Endothelial cell of umbilical vein (primary cell): ENCODE measurements around the gene UGT1A5. TPM values are rescaled to one million over a fixed set of nuclear protein-coding genes. Genes with fewer than 3 reads are reported as not detected.

ENCODE experiments used
- BruUV-seq: library from RNA; stranded (reverse); fragments of 400-500 nt; replicated peaks from 2 replicates; lab custom pipeline; 2021; lab: Mats Ljungman, UMichigan
- CTCF ChIA-PET: fragments of 300-600, 350-600 bp; sonication (Branson Sonifier 250); formaldehyde crosslinking; loops from one replicate; lab custom pipeline; 2021; ENCODE audit warnings: antibody characterized with exemption, inconsistent platforms; lab: Charles Lee
- POLR2A ChIA-PET: fragments of 300-600, 350-600 bp; sonication (Branson Sonifier 250); formaldehyde crosslinking; loops from one replicate; lab custom pipeline; 2021; ENCODE audit warnings: antibody characterized with exemption, inconsistent platforms; lab: Charles Lee
- DNase-seq: peaks from one replicate; pipeline ENCODE4 v3.0.0-alpha.2; 2011; ENCODE audit warnings: low read depth, low spot score
- FAIRE-seq: peaks from 2 replicates; lab custom pipeline; 2011; peaks lifted over from hg19 to GRCh38; lab: Jason Lieb, UNC
- H2AFZ ChIP-seq: 2 replicates; pipeline ENCODE4 v1.6.0; 2012; ENCODE audit warnings: low read depth, low read length, control low read depth, inconsistent platforms
- H3K27ac ChIP-seq: 2 replicates; pipeline ENCODE4 v1.5.1; 2011; ENCODE audit warnings: low read depth, mild to moderate bottlenecking, control low read depth, low read length, moderate library complexity; ENCODE audit not compliant: insufficient read depth
- H3K27me3 ChIP-seq, 2 experiments: 2 replicates each; pipeline versions ENCODE4 v1.6.0 to v1.6.1; 2011; ENCODE audit warnings: low read length in 2 of 2, mixed read lengths in 1 of 2; ENCODE audit not compliant: control insufficient read depth in 2 of 2, insufficient read depth in 2 of 2
- H3K36me3 ChIP-seq, 2 experiments: 2 replicates in 1 of 2; 3 replicates in 1 of 2; pipeline ENCODE4 v1.5.1; 2011; ENCODE audit warnings: low read length in 2 of 2, mild to moderate bottlenecking in 1 of 2, moderate library complexity in 1 of 2; ENCODE audit not compliant: control insufficient read depth in 2 of 2, insufficient read depth in 2 of 2; ENCODE audit errors: extremely low read depth in 1 of 2
- H3K4me1 ChIP-seq: 3 replicates; pipeline ENCODE4 v1.5.1; 2011; ENCODE audit warnings: mild to moderate bottlenecking, low read length; ENCODE audit not compliant: control insufficient read depth, insufficient read depth; ENCODE audit errors: extremely low read depth
- H3K4me2 ChIP-seq: 2 replicates; pipeline ENCODE4 v1.6.1; 2011; ENCODE audit warnings: low read length, control low read depth, mixed read lengths; ENCODE audit not compliant: insufficient read depth
- H3K4me3 ChIP-seq, 3 experiments: fragments of 200-600 bp in 1 of 3; sonication (generic), shearing (Covaris generic) in 1 of 3; replicated peaks in 1 of 3; 2 replicates each; pipeline ENCODE4 v1.5.1; 2011 to 2016; ENCODE audit warnings: control low read depth in 3 of 3, low read length in 3 of 3, mild to moderate bottlenecking in 2 of 3, inconsistent platforms in 1 of 3, low read depth in 1 of 3, moderate library complexity in 1 of 3; ENCODE audit not compliant: insufficient read depth in 1 of 3
- H3K79me2 ChIP-seq: 2 replicates; pipeline ENCODE4 v1.6.0; 2012; ENCODE audit warnings: low read length, inconsistent platforms; ENCODE audit not compliant: control insufficient read depth, insufficient read depth
- H3K9ac ChIP-seq: replicated peaks from 2 replicates; pipeline ENCODE3; 2011; ENCODE audit warnings: low read length, control low read depth; ENCODE audit not compliant: insufficient read depth; ENCODE audit errors: extremely low read depth
- H3K9me1 ChIP-seq: replicated peaks from 3 replicates; pipeline ENCODE4 v1.6.0; 2011; ENCODE audit warnings: mild to moderate bottlenecking, low read length; ENCODE audit not compliant: control insufficient read depth, insufficient read depth; ENCODE audit errors: extremely low read depth
- H3K9me3 ChIP-seq: replicated peaks from 2 replicates; pipeline ENCODE4 v1.5.1; 2012; ENCODE audit warnings: low read length, inconsistent platforms; ENCODE audit not compliant: control insufficient read depth, insufficient read depth
- H4K20me1 ChIP-seq: replicated peaks from 2 replicates; pipeline ENCODE3; 2011; ENCODE audit warnings: mild to moderate bottlenecking, low read length; ENCODE audit not compliant: control insufficient read depth, insufficient read depth; ENCODE audit errors: extremely low read depth
- EZH2 ChIP-seq: IDR thresholded peaks from 2 replicates; pipeline ENCODE4 v1.6.1; 2012; ENCODE audit warnings: borderline replicate concordance, low read depth, mild to moderate bottlenecking, moderate library complexity, low read length, inconsistent platforms; ENCODE audit not compliant: severe bottlenecking
- FOS ChIP-seq: IDR thresholded peaks from 2 replicates; pipeline ENCODE4 v1.6.1; 2011; ENCODE audit warnings: mild to moderate bottlenecking, low read length, moderate library complexity, borderline replicate concordance; ENCODE audit not compliant: insufficient read depth
- GATA2 ChIP-seq: IDR thresholded peaks from 2 replicates; pipeline ENCODE4 v1.7.0; 2011; ENCODE audit warnings: low read depth, mild to moderate bottlenecking, moderate library complexity, mixed read lengths, low read length; ENCODE audit not compliant: insufficient read length, insufficient read depth
- JUN ChIP-seq: IDR thresholded peaks from 2 replicates; pipeline ENCODE4 v1.6.1; 2011; ENCODE audit warnings: borderline replicate concordance, low read depth; ENCODE audit not compliant: insufficient read length, insufficient read depth
- MYC ChIP-seq: IDR thresholded peaks from one replicate; pipeline ENCODE4 v1.6.1; 2011; ENCODE audit warnings: mild to moderate bottlenecking, low read depth, low read length
- POLR2A ChIP-seq: IDR thresholded peaks from 2 replicates; pipeline ENCODE4 v1.6.1; 2012; ENCODE audit warnings: low read depth, mild to moderate bottlenecking, control low read depth, low read length
- dilution Hi-C: fragments of 300-500 bp; cut with MboI; formaldehyde crosslinking; loops from one replicate; pipeline ENCODE4 v1.15.0; 2019; ENCODE audit warnings: low sequenced_read_pairs; ENCODE audit not compliant: extremely low pct_ligation_motif_present
- intact Hi-C: fragments of 100-400 bp; cut with micrococcal nuclease; formaldehyde crosslinking; loops from one replicate; pipeline ENCODE4 v1.10.0; 2022
- polyA plus RNA-seq, 4 experiments: library from polyadenylated mRNA; depleted of rRNA in 3 of 4; stranded (reverse) in 3 of 4; unstranded in 1 of 4; fragments of >200 nt; gene quantifications; 2 replicates each; pipeline versions ENCODE4 v1.2.1 to v1.2.3, GENCODE V29; 2011 to 2012; ENCODE audit warnings: missing spikeins in 1 of 4
- total RNA-seq: library from RNA; stranded (reverse); gene quantifications from 2 replicates; pipeline ENCODE4 v1.2.3, GENCODE V29; 2021
- TF ChIP-seq, protein P1 (sequence below), 2 donors: IDR thresholded peaks; 1 replicate in 1 of 2; 2 replicates in 1 of 2; pipeline ENCODE4 v1.5.1; 2011; ENCODE audit warnings: low read length in 2 of 2, mild to moderate bottlenecking in 2 of 2, moderate library complexity in 2 of 2, control low read depth in 1 of 2, inconsistent platforms in 1 of 2, low read depth in 1 of 2; ENCODE audit not compliant: insufficient read depth in 1 of 2; ENCODE audit errors: extremely low read depth in 1 of 2

Gene UGT1A5
- total and polyA plus RNA-seq, 2 donors (not counting 3 experiments of a cell fraction or from before 2014, with no cell fraction given) = not detected

DNA sequence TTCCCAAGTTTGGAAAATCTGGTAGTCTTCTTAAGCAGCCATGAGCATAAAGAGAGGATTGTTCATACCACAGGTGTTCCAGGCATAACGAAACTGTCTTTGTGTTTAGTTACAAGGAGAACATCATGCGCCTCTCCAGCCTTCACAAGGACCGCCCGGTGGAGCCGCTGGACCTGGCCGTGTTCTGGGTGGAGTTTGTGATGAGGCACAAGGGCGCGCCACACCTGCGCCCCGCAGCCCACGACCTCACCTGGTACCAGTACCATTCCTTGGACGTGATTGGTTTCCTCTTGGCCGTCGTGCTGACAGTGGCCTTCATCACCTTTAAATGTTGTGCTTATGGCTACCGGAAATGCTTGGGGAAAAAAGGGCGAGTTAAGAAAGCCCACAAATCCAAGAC, 59.4 kb downstream of the UGT1A5 start:
- no peaks in the 10 kb centered on the region for H3K79me2 ChIP-seq
- H3K9ac ChIP-seq = no peak overlapping the region
- H4K20me1 ChIP-seq = no peaks in the 10 kb centered on the region
- H3K27me3 ChIP-seq = no peaks in the 10 kb centered on the region
- H3K4me2 ChIP-seq = no peak overlapping the region
- no peaks in the 10 kb centered on the region for H3K4me1 ChIP-seq
- H3K9me1 ChIP-seq = no peaks in the 10 kb centered on the region
- dilution Hi-C loops = no loop called here
- H3K27ac ChIP-seq = no peak overlapping the region
- intact Hi-C loops = loop anchor here (2.0 kb wide), 1 partner anchor 323 kb away; no protein-coding TSS in a partner anchor
- FAIRE-seq (no peak), DNase-seq (no peak)
- H3K9me3 ChIP-seq = no peaks in the 10 kb centered on the region
- CTCF ChIA-PET = no interaction called here
- POLR2A ChIA-PET = no interaction called here
- no TSS peak for BruUV-seq
- no peak overlapping the region for H2AFZ ChIP-seq
- no peak for TF ChIP-seq FOS
- no peak for TF ChIP-seq GATA2
- no peak for TF ChIP-seq EZH2
- no peak for TF ChIP-seq JUN
- TF ChIP-seq MYC = no peak
- TF ChIP-seq POLR2A = no peak
- TF ChIP-seq, protein P1, sequence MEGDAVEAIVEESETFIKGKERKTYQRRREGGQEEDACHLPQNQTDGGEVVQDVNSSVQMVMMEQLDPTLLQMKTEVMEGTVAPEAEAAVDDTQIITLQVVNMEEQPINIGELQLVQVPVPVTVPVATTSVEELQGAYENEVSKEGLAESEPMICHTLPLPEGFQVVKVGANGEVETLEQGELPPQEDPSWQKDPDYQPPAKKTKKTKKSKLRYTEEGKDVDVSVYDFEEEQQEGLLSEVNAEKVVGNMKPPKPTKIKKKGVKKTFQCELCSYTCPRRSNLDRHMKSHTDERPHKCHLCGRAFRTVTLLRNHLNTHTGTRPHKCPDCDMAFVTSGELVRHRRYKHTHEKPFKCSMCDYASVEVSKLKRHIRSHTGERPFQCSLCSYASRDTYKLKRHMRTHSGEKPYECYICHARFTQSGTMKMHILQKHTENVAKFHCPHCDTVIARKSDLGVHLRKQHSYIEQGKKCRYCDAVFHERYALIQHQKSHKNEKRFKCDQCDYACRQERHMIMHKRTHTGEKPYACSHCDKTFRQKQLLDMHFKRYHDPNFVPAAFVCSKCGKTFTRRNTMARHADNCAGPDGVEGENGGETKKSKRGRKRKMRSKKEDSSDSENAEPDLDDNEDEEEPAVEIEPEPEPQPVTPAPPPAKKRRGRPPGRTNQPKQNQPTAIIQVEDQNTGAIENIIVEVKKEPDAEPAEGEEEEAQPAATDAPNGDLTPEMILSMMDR (IDR thresholded peaks at IDR 0.05; ENCODE audit: extremely low read depth in 1 of 2, insufficient read depth in 1 of 2, low read depth in 1 of 2, low read length in 2 of 2) = no peak
- H3K4me3 ChIP-seq = no peak overlapping the region
- no peaks in the 10 kb centered on the region for H3K36me3 ChIP-seq
